GM12891 (cell line): ENCODE measurements around the gene CBFA2T2.

Experiments
- POLR2A ChIP-seq: IDR thresholded peaks from 2 replicates; pipeline ENCODE4 v1.6.1; 2011; ENCODE audit warnings: low read depth, low read length, control low read depth
- POLR2AphosphoS5 ChIP-seq: IDR thresholded peaks from 2 replicates; pipeline ENCODE4 v1.6.1; 2011; ENCODE audit warnings: low read depth, low read length, control low read depth
- TAF1 ChIP-seq: IDR thresholded peaks from 2 replicates; pipeline ENCODE4 v1.6.1; 2011; ENCODE audit warnings: low read depth, low read length, control low read depth

DNA sequence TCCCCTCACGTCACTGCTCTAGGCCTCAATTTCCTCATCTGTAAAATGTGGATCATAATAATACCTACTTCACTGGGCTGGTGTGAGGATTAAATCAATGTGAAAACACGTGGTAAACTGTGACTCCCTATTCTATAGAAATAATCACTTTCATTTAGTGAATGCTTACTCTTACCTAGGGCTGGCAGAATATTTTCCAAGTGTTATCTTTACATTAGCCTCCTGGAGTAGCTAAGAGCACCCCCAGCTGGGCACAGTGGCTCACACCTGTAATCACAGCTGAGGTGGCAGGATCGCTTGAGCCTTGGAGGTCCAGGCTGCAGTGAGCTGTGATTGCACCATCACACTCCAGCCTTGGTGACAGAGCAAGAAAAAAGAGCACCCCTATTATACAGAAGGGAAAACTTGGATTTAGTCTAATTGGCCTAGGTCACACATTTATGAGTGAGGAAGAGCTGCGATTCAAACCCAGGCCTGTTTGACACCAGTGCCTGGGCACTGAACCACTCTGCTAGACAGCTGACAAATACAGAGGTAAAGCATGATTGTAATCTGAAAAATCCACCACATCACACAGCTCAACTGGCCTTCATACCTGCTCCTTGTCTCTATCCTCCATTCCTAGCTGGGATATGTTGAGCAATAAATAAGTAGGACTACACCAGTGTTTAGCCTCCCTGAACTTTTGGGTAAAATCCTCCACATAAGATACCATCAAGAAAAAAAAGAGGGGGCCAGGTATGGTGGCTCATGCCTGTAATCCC, 44.9 kb upstream of the CBFA2T2 start:
- TF ChIP-seq POLR2A (no peak), POLR2AphosphoS5 (no peak), TAF1 (no peak)
